ENCODE data around the gene PGBD4.
A peak's percentile ranks its signal among the peaks of the same experiment; 100 is the strongest.

The PGBD4 gene

DNA sequence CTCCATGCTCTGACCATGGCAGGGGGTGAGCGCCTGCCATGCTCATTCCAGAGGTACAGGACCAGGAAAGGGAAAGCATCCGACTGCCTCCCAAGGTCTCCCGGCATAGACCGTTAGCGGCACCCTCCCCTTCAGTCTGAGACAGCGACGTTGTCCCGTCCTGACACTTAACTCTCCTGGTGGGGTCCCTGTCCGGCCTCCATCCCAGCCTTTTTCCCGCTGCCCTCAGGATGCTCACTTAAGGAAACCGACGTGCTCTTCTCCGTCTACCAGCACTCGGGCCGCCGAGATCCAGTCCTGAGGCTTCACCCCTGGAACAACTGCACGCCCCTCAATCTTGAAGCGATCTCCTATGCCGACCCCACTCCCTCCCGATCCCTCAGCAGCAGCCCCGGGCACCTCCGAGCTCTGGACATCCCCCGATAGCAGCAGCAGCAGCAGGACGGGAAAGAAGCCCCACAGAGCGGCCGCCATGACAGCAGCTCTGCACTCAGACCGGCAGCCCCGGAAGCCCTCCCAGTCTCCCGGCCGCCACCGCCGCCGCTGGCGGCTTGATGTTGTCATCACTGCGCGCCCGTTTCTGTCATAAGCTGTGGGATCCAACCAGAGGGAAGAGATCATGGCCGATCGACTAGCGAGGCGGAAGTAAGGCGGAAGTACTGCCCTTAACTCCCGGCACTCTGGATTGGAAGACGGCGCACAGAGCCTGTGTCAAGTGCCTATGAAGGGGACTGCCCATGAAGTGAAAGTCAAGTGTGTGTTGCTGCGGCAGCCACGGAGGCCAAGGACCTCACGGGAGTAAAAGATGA is at the start of gene PGBD4, which contains the start of gene EMC7:
TSS of gene PGBD4 (plus strand) at position 718 of the 809 bp plus-strand sequence. CDS start 449 bp downstream, outside the sequence.
TSS of gene EMC7 (minus strand) at position 497 of the 809 bp plus-strand sequence. CDS start at position 474, 23 bp downstream.
- peak; percentile 100 for DNase-seq (ENCODE audit: low read depth)

DNA sequence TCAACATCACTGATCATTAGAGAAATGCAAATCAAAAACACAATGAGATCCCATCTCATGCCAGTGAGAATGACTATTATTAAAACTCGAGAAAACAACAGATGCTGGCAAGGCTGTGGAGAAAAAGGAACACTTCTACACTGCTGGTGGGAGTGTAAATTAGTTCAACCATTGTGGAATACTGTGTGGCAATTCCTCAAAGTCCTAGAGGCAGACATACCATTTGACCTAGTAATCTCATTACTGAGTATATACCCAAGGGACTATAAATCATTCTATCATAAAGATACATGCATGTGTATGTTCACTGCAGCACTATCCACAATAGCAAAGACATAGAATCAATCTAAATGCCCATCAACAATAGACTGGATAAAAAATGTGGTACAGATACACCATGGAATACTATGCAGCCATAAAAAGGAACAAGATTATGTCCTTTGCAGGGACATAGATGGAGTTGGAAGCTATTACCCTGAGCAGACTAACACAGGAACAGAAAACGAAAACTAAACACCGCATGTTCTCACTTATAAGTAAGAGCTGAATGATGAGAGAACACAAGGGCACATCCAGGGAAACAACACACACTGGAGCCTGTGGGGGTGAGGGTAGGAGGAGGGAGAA is 47.7 kb upstream of the PGBD4 start:
- DNase-seq (ENCODE audit: low read depth) = no peak

DNA sequence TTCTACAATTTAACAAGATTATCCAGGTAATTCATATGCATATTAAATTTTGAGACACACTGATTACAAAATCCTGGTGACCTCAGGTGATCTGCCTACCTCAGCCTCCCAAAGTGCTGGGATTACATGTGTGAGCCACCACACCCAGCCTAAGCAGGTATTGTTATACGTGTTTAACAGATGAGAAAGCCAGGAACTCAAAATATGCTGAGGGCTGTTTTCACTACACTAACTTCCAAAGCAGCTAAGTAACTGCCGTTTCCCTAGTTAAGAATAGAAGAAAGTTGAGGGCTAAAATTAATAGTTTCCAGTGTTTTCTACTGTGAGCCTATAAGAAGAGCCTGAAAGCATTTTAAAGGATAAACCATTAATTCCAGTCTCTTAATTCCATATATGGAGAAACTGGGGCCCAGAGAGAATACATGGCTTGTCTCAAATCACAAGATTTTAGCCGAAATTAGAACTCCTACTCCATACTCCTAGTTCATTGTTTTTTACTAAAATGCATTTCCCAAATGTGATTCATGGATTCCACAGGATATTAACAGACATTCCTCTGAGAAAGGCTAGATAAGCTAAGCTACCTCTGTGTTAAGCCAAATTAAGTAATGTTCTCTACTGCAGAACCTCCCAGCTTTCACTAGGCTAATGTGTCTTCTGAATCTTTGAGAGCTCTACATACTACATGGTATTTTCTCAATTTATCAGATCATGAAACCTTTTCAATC is 45.9 kb upstream of the PGBD4 start:
- DNase-seq (ENCODE audit: low read depth) = peak; percentile 27

GRCh38 chr15:34056911-34057310 is 45.0 kb upstream of the PGBD4 start:
- no peak for DNase-seq (ENCODE audit: low read depth)

DNA sequence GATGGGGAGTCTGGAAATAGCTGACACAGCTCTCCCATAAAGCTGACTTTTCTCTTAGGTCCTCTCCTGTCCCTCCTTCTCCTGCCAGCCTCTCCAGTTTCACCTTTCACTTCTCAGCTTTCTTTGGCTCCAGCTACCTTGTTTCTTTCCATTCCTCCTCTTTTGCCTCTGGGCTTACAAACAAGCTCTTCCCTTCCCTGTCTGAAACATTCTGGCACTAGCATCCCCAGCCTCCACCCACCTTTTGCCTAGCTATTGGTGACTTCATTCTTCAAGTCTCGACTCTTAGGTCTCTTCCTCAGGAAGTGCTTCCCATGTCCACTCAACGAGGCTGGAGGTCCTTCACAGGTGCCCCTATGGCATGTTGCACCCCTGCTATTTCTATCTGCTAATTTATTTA is 42.4 kb upstream of the PGBD4 start:
- no peak for DNase-seq (ENCODE audit: low read depth)

DNA sequence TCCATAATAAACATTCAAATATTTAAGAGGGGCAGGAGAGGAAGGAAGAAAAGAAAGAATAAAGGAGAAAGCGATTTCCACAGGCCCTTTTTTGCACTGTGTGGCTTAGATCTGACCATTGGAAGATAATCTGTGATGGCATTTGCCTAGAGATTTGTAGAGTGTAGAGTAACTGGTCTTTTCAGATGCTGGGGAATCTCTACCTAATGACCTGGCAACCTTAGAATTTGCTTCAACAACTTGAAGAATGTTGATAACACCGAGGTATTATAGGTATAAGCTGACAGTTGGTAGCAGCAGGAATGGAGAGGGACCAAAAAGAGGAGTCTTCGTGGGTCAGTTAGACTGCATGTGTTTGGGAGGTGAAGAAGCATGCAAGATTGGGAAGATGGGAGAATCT is 41.9 kb upstream of the PGBD4 start:
- no peak for DNase-seq (ENCODE audit: low read depth)

- no peak for DNase-seq (ENCODE audit: low read depth)
Measured at GRCh38 chr15:34064438-34064837, 37.4 kb upstream of the PGBD4 start.

DNA sequence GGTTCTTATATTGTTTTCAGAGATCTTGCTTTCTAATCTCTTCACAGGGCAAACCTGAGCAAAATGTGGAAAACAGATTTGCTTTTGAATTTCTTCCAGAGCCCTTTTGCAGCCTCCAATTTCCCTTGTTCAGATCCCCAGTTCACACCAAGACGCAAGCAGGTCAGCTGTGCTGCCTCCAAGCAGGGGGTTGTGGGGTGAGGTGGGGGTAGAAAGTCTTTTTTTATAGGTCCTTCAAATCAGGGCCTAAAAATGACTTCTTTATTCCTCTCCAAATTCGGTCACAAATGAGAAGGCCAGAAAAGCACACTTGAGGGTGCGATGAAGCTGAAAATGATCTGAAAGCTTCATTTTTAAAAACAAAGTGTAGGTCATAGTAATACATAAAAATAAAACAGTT is 36.6 kb upstream of the PGBD4 start:
- DNase-seq (ENCODE audit: low read depth) = no peak

GRCh38 chr15:34065941-34066340 is 35.9 kb upstream of the PGBD4 start:
- DNase-seq (ENCODE audit: low read depth) = no peak

GRCh38 chr15:34070003-34070402 is 31.9 kb upstream of the PGBD4 start:
- no peak for DNase-seq (ENCODE audit: low read depth)

DNA sequence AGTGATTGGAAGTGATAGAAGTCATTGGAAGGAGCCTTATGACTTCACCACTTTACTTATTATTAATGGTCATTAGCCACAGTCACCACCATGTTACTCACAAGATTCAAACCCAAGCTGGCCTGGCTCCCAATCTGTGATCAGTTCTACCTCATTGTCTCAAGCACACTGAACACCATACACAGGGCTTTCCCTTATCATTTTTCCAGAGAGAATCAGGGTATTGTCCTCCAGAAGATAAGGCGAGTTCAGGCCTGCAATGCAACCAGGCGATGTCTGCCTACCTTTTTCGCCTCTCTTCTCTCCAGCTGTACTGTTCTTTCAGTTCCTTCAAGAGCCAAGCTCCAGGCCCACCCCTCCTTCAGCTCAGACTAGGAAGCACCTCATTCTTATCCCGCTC is 25.1 kb upstream of the PGBD4 start:
- DNase-seq (ENCODE audit: low read depth) = no peak

- DNase-seq (ENCODE audit: low read depth) = no peak
Measured at GRCh38 chr15:34078900-34079299, 23.0 kb upstream of the PGBD4 start.

DNA sequence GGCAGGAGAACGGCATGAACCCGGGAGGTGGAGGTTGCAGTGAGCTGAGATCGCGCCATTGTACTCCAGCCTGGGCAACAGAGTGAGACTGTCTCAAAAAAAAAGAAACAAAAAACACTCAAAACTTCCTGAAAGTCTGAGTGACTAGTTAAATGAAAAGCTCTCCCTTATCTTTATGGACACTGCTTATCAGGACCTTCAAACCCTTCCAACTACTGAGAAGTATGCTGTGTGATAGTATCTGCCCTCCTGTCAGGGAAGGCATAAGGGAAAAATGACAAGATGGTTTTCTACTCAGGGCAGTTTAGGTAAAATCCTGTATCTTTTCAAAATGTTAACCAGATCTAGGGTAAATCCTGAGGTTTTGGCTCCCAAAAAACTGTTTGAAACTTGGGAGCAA is 22.0 kb upstream of the PGBD4 start:
- DNase-seq (ENCODE audit: low read depth) = no peak

DNA sequence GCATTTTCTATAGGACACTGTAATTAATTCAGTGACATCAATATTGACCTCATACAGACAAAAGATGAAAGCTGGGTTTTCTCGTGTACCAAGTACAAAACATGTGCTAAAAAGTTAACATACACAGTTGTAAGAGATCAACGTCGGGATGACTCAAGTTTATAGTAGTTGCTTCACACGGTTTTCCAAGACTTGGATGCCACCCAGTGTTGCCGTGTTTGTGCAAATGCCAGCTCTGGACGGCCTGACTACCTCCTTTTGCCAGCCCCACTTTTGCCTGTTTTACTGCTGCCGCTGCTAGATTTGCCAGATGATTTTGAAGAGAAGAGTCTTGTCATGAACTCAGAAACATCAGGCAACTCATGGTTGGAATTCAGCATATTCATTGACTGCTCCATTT is 17.8 kb upstream of the PGBD4 start:
- DNase-seq (ENCODE audit: low read depth) = peak; percentile 82

DNA sequence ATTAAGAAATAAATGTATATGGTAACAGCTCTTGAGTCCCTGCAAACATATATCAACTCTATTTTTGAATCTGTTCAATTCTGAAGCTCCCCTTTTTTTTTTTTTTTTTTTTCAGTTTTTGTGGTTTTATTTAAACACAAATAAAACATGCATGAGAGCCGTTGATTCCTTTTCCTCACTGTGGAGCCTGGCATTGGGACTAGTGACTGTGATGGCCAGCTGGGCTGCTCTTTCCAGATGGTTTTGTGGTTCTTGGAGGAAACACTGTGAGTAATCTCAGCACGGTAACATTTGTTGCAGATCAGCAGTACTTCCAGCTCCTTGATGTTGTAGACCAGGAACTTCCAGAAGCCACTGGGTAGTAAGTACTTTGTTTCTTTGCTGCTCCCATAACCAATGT is 16.1 kb upstream of the PGBD4 start:
- DNase-seq (ENCODE audit: low read depth) = peak; percentile 36

GRCh38 chr15:34099914-34100313 is 2.0 kb upstream of the PGBD4 start:
- DNase-seq (ENCODE audit: low read depth) = no peak

GRCh38 chr15:34102175-34102925 is 467 bp downstream of the PGBD4 start:
- DNase-seq (ENCODE audit: low read depth) = no peak

GRCh38 chr15:34106423-34106822 is 4.5 kb downstream of the PGBD4 start:
- DNase-seq (ENCODE audit: low read depth) = no peak

DNA sequence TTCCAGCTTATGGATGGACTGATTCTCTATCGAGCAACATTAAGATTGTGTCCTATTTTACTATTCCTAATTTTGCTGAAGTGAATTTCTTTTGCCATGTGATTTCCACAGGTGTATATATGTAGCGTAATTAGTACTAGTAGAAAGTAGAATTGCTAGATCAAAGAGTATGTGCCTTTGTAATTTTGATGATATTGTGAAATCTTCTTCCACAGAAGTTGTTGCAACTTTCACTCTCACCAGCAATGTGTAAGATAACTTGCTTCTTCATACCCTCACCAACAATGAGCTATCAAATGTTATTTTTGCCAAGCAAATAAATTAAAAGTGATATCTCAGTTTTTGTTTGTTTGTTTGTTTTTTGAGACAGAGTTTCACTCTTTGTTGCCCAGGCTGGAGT is 5.4 kb downstream of the PGBD4 start:
- no peak for DNase-seq (ENCODE audit: low read depth)

DNA sequence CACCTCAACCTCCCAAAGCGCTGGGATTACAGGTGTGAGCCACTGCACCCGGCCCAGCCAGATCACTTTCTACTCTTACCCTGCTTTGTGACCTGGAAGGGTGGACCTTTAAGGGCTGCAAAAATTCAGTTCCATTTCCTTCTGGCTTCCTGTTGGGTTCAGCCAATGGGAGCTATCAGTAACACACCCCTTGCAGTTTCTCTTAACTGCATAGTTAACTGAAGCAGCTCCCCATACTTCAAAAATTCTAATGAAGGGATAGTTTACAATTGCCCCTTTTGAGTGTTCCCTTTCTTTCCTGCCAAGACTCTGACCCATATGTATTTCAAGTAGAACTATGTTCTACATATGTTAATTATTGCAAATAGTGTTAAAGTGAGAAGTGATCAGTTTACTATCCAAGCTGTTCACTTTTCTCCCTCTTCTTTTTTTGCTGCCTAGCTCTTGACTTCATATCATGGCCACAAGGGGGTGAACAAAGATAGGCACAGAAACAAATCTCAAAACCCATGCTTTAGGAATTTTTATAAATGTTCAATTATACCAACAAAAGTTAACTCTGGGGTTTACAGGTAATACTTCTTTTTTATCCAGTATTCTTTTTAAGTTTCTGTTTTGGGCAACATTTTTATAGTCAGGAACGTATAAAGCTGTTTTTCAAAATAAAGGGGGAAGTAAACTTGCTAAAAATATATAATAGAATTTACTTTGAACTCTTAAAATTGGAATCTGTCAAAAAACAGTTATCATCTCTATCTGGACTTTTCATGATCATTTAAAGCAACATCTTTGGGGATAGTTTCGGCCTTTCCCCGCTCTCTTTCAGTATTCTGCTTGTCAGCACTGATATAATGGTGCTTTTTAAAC is 8.1 kb downstream of the PGBD4 start:
- peak; percentile 37 for DNase-seq (ENCODE audit: low read depth)

GRCh38 chr15:34111488-34111887 is 9.6 kb downstream of the PGBD4 start:
- no peak for DNase-seq (ENCODE audit: low read depth)

Measured in fibroblast of gingiva (primary cell).